Measurements from ENCODE around the gene SUGCT.

DNA sequence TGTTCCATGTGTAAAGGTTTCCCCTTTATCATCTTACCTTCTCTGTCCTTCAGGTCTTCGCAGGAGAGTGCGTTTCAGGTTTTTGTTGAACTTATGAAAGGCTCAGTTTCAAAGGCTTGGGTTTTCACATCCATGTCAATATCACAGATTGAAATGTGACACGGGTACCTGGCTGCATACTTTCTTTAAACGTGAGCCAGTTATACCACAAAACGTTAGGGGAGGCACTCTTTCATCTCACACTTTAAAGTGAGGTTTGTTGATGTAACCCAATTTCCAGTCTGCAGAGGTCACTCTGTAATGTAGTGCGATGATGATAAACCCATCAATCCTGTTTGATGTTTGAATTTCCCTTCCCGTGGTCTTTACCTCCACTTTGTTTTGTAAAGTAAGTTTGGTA lies 506.9 kb downstream of the SUGCT start:
- TF ChIP-seq YY1 (IDR thresholded peaks at IDR 0.05; ENCODE audit: insufficient read depth, insufficient read length) (no peak), ZNF274 (IDR thresholded peaks at IDR 0.05; ENCODE audit: low read depth, low read length) (no peak)
